Fibroblast of lung (primary cell): Measurements from ENCODE around the gene LSAMP. TPM values are rescaled to one million over a fixed set of nuclear protein-coding genes. Genes with fewer than 3 reads are reported as not detected.

ENCODE experiments used
- DNase-seq, 2 donors: peaks; one replicate each; pipeline versions ENCODE4 v3.0.0 to v3.0.0-alpha.2; 2010; ENCODE audit warnings: low read depth in 2 of 2
- H2AFZ ChIP-seq: 2 replicates; pipeline ENCODE4 v1.5.1; 2012; ENCODE audit warnings: low read length, control low read depth, inconsistent platforms
- H3K27ac ChIP-seq: 2 replicates; pipeline ENCODE4 v1.5.1; 2011; ENCODE audit warnings: low read length, control low read depth; ENCODE audit not compliant: insufficient read depth
- H3K27me3 ChIP-seq: 2 replicates; pipeline ENCODE4 v1.5.1; 2011; ENCODE audit warnings: mild to moderate bottlenecking, low read length; ENCODE audit not compliant: control insufficient read depth, insufficient read depth
- H3K36me3 ChIP-seq: 2 replicates; pipeline ENCODE4 v1.5.1; 2011; ENCODE audit warnings: low read length; ENCODE audit not compliant: control insufficient read depth, insufficient read depth
- H3K4me1 ChIP-seq: 2 replicates; pipeline ENCODE4 v1.5.1; 2011; ENCODE audit warnings: low read length; ENCODE audit not compliant: control insufficient read depth, insufficient read depth; ENCODE audit errors: extremely low read depth
- H3K4me2 ChIP-seq: 2 replicates; pipeline ENCODE4 v1.5.1; 2011; ENCODE audit warnings: low read length, control low read depth; ENCODE audit not compliant: insufficient read depth; ENCODE audit errors: extremely low read depth
- H3K4me3 ChIP-seq, 4 experiments: fragments of 200-600 bp in 1 of 4; sonication (generic) in 1 of 4; replicated peaks in 1 of 4; 2 replicates each; pipeline ENCODE4 v1.5.1; 2011 to 2016; ENCODE audit warnings: low read length in 4 of 4, low read depth in 3 of 4, mild to moderate bottlenecking in 3 of 4, control low read depth in 2 of 4, inconsistent platforms in 1 of 4, mixed read lengths in 1 of 4; ENCODE audit not compliant: insufficient read depth in 1 of 4; ENCODE audit errors: control extremely low read depth in 1 of 4
- H3K79me2 ChIP-seq: 2 replicates; pipeline ENCODE4 v1.5.1; 2012; ENCODE audit warnings: mild to moderate bottlenecking, low read length, inconsistent platforms; ENCODE audit not compliant: control insufficient read depth, insufficient read depth
- H3K9ac ChIP-seq: 2 replicates; pipeline ENCODE4 v1.5.1; 2011; ENCODE audit warnings: mild to moderate bottlenecking, low read length, control low read depth; ENCODE audit not compliant: insufficient read depth
- H3K9me3 ChIP-seq: 2 replicates; pipeline ENCODE4 v1.5.1; 2012; ENCODE audit warnings: low read depth, low read length; ENCODE audit not compliant: control insufficient read depth, insufficient read depth
- H4K20me1 ChIP-seq: 2 replicates; pipeline ENCODE4 v1.5.1; 2011; ENCODE audit warnings: low read length; ENCODE audit not compliant: control insufficient read depth, insufficient read depth; ENCODE audit errors: extremely low read depth
- CTCF ChIP-seq, 2 donors: IDR thresholded peaks in 1 of 2; conservative IDR thresholded peaks in 1 of 2; 1 replicate in 1 of 2; 2 replicates in 1 of 2; pipeline ENCODE4 v1.5.1; 2011 to 2012; ENCODE audit warnings: low read length in 2 of 2, control low read depth in 1 of 2, inconsistent platforms in 1 of 2, low read depth in 1 of 2, mild to moderate bottlenecking in 1 of 2
- EZH2 ChIP-seq: IDR thresholded peaks from 2 replicates; pipeline ENCODE4 v1.5.1; 2012; ENCODE audit warnings: low read length, control low read depth, mild to moderate bottlenecking; ENCODE audit errors: missing control alignments
- polyA plus RNA-seq, 2 donors: library from polyadenylated mRNA; depleted of rRNA in 1 of 2; stranded (reverse) in 1 of 2; unstranded in 1 of 2; fragments of >200 nt; gene quantifications; 2 replicates each; pipeline ENCODE4 v1.2.1, GENCODE V29; 2011 to 2012; ENCODE audit warnings: missing spikeins in 1 of 2
- total RNA-seq: library from RNA; depleted of rRNA; stranded (reverse); fragments of >200 nt; gene quantifications from 2 replicates; pipeline ENCODE4 v1.2.1, GENCODE V29; 2014

LSAMP gene
- total and polyA plus RNA-seq, 2 donors (not counting 1 experiment from before 2014, with no cell fraction given): 4.8 to 5.9 TPM

DNA sequence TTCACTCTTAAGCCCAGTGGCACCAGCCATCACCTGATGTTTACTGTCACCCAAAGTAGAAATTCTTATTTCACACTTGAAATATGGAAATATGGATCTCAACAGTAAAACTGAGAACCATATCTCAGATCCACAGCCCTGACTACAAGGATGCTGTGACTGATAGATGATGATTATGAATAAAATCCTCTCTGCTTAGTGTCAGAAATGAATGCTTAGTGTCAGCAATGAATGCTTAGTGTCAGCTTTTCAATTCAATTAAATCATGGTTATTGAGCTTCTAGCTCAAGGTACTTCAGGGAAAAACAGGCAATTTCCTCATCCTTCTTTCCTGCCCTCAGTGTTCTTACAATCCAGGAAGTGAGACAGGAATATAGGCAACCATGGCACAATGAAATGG is 392.3 kb downstream of the LSAMP start:
- H3K27ac ChIP-seq: no peak overlapping the region
- H3K4me2 ChIP-seq: no peak overlapping the region
- TF ChIP-seq EZH2: no peak
- no peaks in the 10 kb centered on the region for H3K36me3 ChIP-seq
- no peaks in the 10 kb centered on the region for H3K4me1 ChIP-seq
- H3K79me2 ChIP-seq: no peaks in the 10 kb centered on the region
- H3K27me3 ChIP-seq: no peaks in the 10 kb centered on the region
- DNase-seq: no peak
- H3K9me3 ChIP-seq: no peaks in the 10 kb centered on the region
- no peak overlapping the region for H3K4me3 ChIP-seq
- H4K20me1 ChIP-seq: no peaks in the 10 kb centered on the region
- no peak overlapping the region for H3K9ac ChIP-seq
- no peak overlapping the region for H2AFZ ChIP-seq

DNA sequence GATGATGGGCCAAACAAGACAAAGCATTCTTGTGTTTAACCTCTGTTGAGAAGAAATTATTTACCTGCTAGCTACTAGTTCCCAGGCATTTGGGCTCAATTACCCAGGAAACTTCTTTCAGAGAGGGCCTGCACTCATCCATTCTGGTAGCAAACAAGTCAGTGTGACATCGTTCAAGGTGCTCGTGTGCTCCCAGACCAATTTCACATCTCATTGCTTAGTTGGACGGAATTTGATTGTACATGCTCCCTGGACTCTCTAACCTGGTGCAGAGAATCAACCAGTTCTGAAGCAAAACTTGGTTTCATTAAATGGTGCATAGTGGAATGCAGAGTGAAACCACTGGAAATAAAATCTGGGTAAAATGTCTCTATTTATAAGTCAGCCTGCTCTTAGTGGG is 392.7 kb downstream of the LSAMP start:
- no peaks in the 10 kb centered on the region for H4K20me1 ChIP-seq
- no peak for DNase-seq
- no peaks in the 10 kb centered on the region for H3K27me3 ChIP-seq
- H3K4me1 ChIP-seq: no peaks in the 10 kb centered on the region
- TF ChIP-seq CTCF (conservative IDR thresholded peaks at IDR 0.05 in 1 of 2, IDR thresholded peaks at IDR 0.05 in 1 of 2; ENCODE audit: low read depth in 1 of 2, low read length in 2 of 2) (no peak), EZH2 (no peak)
- no peak overlapping the region for H3K9ac ChIP-seq
- no peak overlapping the region for H3K4me2 ChIP-seq
- H2AFZ ChIP-seq: no peak overlapping the region
- no peaks in the 10 kb centered on the region for H3K79me2 ChIP-seq
- H3K36me3 ChIP-seq: no peaks in the 10 kb centered on the region
- no peak overlapping the region for H3K27ac ChIP-seq
- no peak overlapping the region for H3K4me3 ChIP-seq
- H3K9me3 ChIP-seq: no peaks in the 10 kb centered on the region

DNA sequence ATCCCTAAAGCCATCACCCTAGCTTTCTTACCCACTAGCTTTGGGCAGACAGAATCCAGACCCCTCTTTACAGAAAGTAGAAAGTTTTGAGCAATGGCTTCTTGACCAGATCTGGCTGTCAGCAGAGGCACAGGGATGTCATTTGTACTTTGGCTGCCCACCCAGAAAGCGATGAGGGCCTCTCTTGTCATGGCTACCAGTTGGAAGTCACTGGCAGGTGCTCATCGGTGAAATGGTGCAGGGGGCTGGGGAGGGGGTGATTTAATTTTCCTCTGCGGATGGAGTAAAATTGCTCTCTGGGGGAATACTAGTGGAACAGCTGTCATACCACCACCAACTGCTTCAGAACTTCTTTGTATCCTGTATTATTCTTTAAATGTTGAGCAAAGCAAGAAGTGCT is 393.7 kb downstream of the LSAMP start:
- TF ChIP-seq EZH2 (no peak), CTCF (conservative IDR thresholded peaks at IDR 0.05 in 1 of 2, IDR thresholded peaks at IDR 0.05 in 1 of 2; ENCODE audit: low read depth in 1 of 2, low read length in 2 of 2) (no peak)

DNA sequence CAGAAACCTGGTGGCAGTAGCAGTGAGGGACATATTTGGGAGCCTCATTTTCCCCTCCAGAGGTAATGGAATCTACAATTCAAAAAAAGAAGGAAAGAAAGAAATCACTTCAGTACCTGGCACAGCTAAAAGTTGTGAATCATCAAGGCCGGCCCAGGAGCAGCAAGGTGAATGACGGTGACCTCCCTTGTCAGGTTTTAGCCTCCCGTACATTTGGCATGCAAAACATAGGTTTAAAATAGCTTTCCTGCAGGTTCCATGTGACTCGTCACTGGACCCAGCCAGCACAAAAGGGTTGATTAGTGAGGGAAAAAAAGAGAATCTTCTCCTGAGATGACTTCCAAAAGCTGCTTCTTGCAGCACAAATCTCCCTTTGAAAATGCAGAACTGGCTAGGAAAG is 394.2 kb downstream of the LSAMP start:
- H3K9me3 ChIP-seq: no peaks in the 10 kb centered on the region
- no peak overlapping the region for H2AFZ ChIP-seq
- no peaks in the 10 kb centered on the region for H3K27me3 ChIP-seq
- TF ChIP-seq CTCF (conservative IDR thresholded peaks at IDR 0.05 in 1 of 2, IDR thresholded peaks at IDR 0.05 in 1 of 2; ENCODE audit: low read depth in 1 of 2, low read length in 2 of 2): no peak
- no peak for TF ChIP-seq EZH2
- DNase-seq: no peak
- H3K4me2 ChIP-seq: no peak overlapping the region
- no peaks in the 10 kb centered on the region for H3K36me3 ChIP-seq
- H3K27ac ChIP-seq: no peak overlapping the region
- H4K20me1 ChIP-seq: no peaks in the 10 kb centered on the region
- H3K4me1 ChIP-seq: no peaks in the 10 kb centered on the region
- H3K4me3 ChIP-seq: no peak overlapping the region
- H3K79me2 ChIP-seq: no peaks in the 10 kb centered on the region
- H3K9ac ChIP-seq: no peak overlapping the region

More for the DNA sequence above, 393.7 kb downstream of the LSAMP start:
- Histone ChIP-seq H3K4me3 (no peak overlapping the region), H2AFZ (no peak overlapping the region), H3K9me3 (no peaks in the 10 kb centered on the region), H4K20me1 (no peaks in the 10 kb centered on the region), H3K36me3 (no peaks in the 10 kb centered on the region), H3K4me1 (no peaks in the 10 kb centered on the region), H3K27ac (no peak overlapping the region), H3K79me2 (no peaks in the 10 kb centered on the region), H3K4me2 (no peak overlapping the region), H3K27me3 (no peaks in the 10 kb centered on the region), H3K9ac (no peak overlapping the region)
- DNase-seq: no peak
